LNCAP (cell line): ENCODE data around the gene CXCL8.

Source experiments
- CTCF ChIP-seq: fragments of 450-650 bp; IDR thresholded peaks from 2 replicates; pipeline ENCODE4 v1.5.1; 2017; ENCODE audit warnings: mild to moderate bottlenecking

CXCL8 gene

DNA sequence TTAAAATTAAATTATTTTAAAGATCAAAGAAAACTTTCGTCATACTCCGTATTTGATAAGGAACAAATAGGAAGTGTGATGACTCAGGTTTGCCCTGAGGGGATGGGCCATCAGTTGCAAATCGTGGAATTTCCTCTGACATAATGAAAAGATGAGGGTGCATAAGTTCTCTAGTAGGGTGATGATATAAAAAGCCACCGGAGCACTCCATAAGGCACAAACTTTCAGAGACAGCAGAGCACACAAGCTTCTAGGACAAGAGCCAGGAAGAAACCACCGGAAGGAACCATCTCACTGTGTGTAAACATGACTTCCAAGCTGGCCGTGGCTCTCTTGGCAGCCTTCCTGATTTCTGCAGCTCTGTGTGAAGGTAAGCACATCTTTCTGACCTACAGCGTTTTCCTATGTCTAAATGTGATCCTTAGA lies at the start of gene CXCL8:
TSS of gene CXCL8 (plus strand) at position 217 of the 426 bp plus-strand sequence. CDS start at position 307, 90 bp downstream.
- no peak for TF ChIP-seq CTCF

- no peak for TF ChIP-seq CTCF
Observed at GRCh38 chr4:73691759-73692158, 48.6 kb upstream of the CXCL8 start.

DNA sequence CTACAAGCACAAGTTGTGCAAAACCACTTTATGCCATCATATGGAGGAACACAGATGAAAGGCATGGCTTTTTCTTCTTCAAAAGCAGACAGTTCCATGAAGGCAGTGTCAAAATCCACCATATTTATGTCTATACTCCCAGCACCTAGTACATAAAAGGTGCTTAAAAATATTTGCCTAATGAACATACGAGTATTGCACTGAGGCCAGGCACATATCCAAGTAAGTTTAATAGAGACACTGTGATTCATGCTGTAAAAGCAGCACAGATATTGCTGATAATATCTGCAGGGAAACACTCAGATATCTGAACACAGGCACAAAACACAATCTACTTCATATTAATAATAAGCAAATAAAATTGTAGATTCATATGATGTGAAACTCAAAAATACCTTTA lies 48.1 kb upstream of the CXCL8 start:
- no peak for TF ChIP-seq CTCF

GRCh38 chr4:73692701-73693100 lies 47.7 kb upstream of the CXCL8 start:
- TF ChIP-seq CTCF = no peak

DNA sequence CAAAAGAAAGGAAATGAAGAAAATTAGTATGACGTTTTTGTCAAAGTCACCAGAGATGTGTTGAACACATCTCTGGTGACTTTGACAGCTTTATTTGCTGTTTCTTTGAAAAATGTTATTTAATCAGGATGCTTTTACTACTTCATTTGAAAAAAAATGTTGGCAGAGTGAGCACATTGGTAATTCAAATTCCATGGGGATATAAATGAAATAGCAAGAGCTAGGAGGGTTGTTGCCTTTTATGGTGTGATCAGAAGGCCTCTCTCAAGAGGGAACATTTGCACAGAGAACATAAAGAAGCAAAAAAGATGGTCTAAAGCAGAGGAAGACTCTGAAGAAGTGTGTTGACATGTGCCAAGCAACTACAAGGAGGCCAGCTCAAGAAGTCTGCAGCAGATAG lies 46.6 kb upstream of the CXCL8 start:
- no peak for TF ChIP-seq CTCF

GRCh38 chr4:73698217-73698616 lies 42.2 kb upstream of the CXCL8 start:
- TF ChIP-seq CTCF = no peak

- TF ChIP-seq CTCF = no peak
Observed at GRCh38 chr4:73701116-73701515, 39.3 kb upstream of the CXCL8 start.

GRCh38 chr4:73702796-73703287 lies 37.5 kb upstream of the CXCL8 start:
- no peak for TF ChIP-seq CTCF
